ENCODE measurements around the gene SMG1.
"Not testable (repeated sequence)": the region's sequence is repeated elsewhere in the genome, so short reads cannot be mapped to it uniquely, and the experiment has no call there.

Gene SMG1

GRCh38 chr16:18776334-18776733 is 149.9 kb downstream of the SMG1 start:
- not testable (repeated sequence) for DNase-seq (ENCODE audit: insufficient read length, low spot score); FAIRE-seq
- TF ChIP-seq CTCF (IDR thresholded peaks at IDR 0.05; ENCODE audit: insufficient read depth, missing control alignments): peak; percentile 49

GRCh38 chr16:18774651-18775050 is 151.6 kb downstream of the SMG1 start:
- FAIRE-seq; DNase-seq (ENCODE audit: insufficient read length, low spot score): not testable (repeated sequence)

GRCh38 chr16:18772171-18772570 is 154.0 kb downstream of the SMG1 start:
- not testable (repeated sequence) for DNase-seq (ENCODE audit: insufficient read length, low spot score); FAIRE-seq

DNA sequence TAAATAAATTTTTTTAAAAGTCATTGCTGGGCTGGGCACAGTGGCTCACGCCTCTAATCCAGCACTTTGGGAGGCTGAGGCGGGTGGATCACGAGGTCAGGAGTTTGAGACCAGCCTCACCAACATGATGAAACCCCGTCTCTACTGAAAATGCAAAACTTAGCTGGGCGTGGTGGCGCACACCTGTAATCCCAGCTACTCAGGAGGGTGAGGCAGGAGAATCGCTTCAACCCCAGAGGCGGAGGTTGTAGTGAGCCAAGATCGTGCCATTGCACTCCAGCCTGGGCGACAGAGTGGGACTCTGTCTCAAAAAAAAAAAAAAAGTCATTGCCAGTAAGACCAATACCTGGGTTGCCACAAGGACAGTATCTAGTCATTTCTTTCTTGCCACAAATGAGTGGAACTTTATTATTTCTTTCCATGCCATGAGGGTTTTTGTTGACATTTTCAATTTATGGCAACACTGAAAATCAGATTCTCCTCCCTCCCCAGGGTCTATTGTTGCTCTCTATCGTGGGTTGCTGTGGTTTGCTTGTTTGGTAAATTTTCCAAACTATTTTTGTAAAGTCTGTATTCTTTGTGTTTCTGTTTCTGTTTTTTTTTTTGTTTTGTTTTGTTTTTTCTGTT is 155.8 kb downstream of the SMG1 start:
- not testable (repeated sequence) for DNase-seq (ENCODE audit: insufficient read length, low spot score)

GRCh38 chr16:18767217-18767616 is 159.0 kb downstream of the SMG1 start:
- FAIRE-seq: peak; percentile 95
- DNase-seq (ENCODE audit: insufficient read length, low spot score): not testable (repeated sequence)

More for the DNA sequence above, 155.8 kb downstream of the SMG1 start:
- FAIRE-seq: not testable (repeated sequence)

DNA sequence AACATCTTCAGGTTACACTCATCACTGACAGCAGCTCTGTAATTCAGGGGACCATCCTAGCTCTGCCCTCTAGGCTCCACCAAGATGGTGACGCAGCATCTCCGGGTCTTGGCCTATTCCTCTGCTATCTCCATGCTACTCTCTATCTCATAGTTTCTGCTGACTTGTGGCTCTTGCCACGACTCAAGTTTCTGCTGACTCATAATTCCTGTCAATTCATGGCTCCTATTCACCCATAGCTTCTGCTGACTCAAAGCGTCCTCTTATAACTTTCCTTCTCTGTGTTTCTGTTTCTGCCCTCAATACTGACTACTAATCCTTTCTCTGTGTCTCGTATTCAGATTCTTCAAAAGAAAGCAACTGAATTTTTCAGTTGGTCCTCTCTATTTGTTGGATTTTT is 163.5 kb downstream of the SMG1 start:
- FAIRE-seq; DNase-seq (ENCODE audit: insufficient read length, low spot score): not testable (repeated sequence)

- FAIRE-seq; DNase-seq (ENCODE audit: insufficient read length, low spot score): not testable (repeated sequence)
- peak; percentile 54 for TF ChIP-seq CTCF (IDR thresholded peaks at IDR 0.05; ENCODE audit: insufficient read depth, missing control alignments)
These were observed 166.3 kb downstream of the SMG1 start for GRCh38 chr16:18759598-18760520.

GRCh38 chr16:18757960-18758660 is 168.1 kb downstream of the SMG1 start:
- FAIRE-seq; DNase-seq (ENCODE audit: insufficient read length, low spot score): not testable (repeated sequence)

GRCh38 chr16:18756639-18757038 is 169.6 kb downstream of the SMG1 start:
- DNase-seq (ENCODE audit: insufficient read length, low spot score); FAIRE-seq: not testable (repeated sequence)

Measured in D721Med (cell line).